AG09309 (cell line): ENCODE results near the gene PRKRA.
A peak's percentile ranks its signal among the peaks of the same experiment; 100 is the strongest.

Source experiments
- DNase-seq: peaks from one replicate; pipeline ENCODE4 v3.0.0-alpha.2; 2010; ENCODE audit warnings: low read depth
- H3K4me3 ChIP-seq: 2 replicates; pipeline ENCODE4 v1.5.1; 2011; ENCODE audit warnings: mild to moderate bottlenecking, low read depth, low read length, moderate library complexity; ENCODE audit not compliant: control insufficient read depth
- TF ChIP-seq, protein P1 (sequence below): IDR thresholded peaks from 2 replicates; pipeline ENCODE4 v1.5.1; 2011; ENCODE audit warnings: mild to moderate bottlenecking, low read depth, low read length, inconsistent platforms; ENCODE audit not compliant: insufficient read depth, control insufficient read depth; ENCODE audit errors: missing control alignments

PRKRA gene

GRCh38 chr2:178469219-178469849, 18.4 kb upstream of the PRKRA start:
- TF ChIP-seq, protein P1, sequence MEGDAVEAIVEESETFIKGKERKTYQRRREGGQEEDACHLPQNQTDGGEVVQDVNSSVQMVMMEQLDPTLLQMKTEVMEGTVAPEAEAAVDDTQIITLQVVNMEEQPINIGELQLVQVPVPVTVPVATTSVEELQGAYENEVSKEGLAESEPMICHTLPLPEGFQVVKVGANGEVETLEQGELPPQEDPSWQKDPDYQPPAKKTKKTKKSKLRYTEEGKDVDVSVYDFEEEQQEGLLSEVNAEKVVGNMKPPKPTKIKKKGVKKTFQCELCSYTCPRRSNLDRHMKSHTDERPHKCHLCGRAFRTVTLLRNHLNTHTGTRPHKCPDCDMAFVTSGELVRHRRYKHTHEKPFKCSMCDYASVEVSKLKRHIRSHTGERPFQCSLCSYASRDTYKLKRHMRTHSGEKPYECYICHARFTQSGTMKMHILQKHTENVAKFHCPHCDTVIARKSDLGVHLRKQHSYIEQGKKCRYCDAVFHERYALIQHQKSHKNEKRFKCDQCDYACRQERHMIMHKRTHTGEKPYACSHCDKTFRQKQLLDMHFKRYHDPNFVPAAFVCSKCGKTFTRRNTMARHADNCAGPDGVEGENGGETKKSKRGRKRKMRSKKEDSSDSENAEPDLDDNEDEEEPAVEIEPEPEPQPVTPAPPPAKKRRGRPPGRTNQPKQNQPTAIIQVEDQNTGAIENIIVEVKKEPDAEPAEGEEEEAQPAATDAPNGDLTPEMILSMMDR = no peak
- no peak for DNase-seq

GRCh38 chr2:178457390-178457886, 6.5 kb upstream of the PRKRA start:
- no peak for DNase-seq
- no peak overlapping the region for H3K4me3 ChIP-seq
- TF ChIP-seq, protein P1 = no peak

More at GRCh38 chr2:178469219-178469849, 18.4 kb upstream of the PRKRA start:
- no peak overlapping the region for H3K4me3 ChIP-seq

DNA sequence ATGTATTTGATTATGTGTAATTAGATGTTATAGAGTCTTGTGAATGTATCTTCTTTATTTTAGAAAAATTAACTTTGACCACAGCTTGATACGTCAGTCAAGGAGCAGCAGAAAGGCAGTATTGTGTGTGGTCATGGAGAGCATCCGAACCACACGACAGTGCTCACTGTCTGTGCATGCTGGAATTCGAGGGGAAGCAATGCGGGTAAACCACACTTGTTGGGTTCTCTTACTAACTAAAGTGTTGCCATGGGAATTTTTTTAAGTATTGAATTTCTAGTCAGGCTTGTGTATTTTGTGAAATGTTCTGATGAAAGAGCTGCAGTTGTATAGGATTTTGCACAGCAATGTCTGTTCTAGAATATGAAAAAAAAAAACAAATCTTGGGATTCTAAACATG, 5.0 kb upstream of the PRKRA start:
- TF ChIP-seq, protein P1 = no peak
- H3K4me3 ChIP-seq = no peak overlapping the region
- DNase-seq = no peak

- H3K4me3 ChIP-seq = no peak overlapping the region
- TF ChIP-seq, protein P1 = no peak
- no peak for DNase-seq
Measured at GRCh38 chr2:178452870-178453269, 1.9 kb upstream of the PRKRA start.

GRCh38 chr2:178452334-178452733, 1.4 kb upstream of the PRKRA start:
- TF ChIP-seq, protein P1 = no peak
- no peak for DNase-seq
- H3K4me3 ChIP-seq = no peak overlapping the region

DNA sequence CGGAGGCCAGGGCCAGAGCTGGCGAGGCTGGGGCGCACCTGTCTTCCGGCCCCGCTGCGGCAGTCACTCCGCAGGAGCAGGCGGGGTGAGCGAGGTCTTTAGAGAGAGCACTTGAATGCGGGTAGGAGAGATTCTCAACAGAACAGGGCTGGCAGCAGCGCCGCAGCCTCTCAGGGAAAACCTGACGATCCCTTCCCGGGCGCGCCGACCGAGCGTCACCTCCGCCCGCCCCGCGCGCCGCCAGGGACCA, 526 bp downstream of the PRKRA start:
- no peak for DNase-seq
- TF ChIP-seq, protein P1 = no peak
- peak overlapping the region; percentile 89 for H3K4me3 ChIP-seq
